Transverse colon (tissue), 4 donors: Measurements from ENCODE around the gene TRANK1. TPM values are rescaled to one million over a fixed set of nuclear protein-coding genes. Genes with fewer than 3 reads are reported as not detected.

Experiments used
- DNase-seq: peaks from one replicate; pipeline ENCODE4 v3.0.0-alpha.2; 2019
- H3K27ac ChIP-seq, 4 donors: fragments of 200-600 bp; sonication (generic); 2 replicates each; pipeline ENCODE4 v1.5.1; 2016 to 2018; ENCODE audit warnings: inconsistent platforms in 4 of 4
- H3K27me3 ChIP-seq: fragments of 200-600 bp; sonication (generic); 2 replicates; pipeline ENCODE4 v1.5.1; 2017; ENCODE audit warnings: inconsistent platforms
- H3K36me3 ChIP-seq, 4 donors: fragments of 200-600 bp; sonication (generic); 2 replicates each; pipeline ENCODE4 v1.5.1; 2017 to 2019; ENCODE audit warnings: inconsistent platforms in 4 of 4
- H3K4me1 ChIP-seq, 4 donors: fragments of 200-600 bp; sonication (generic); 2 replicates each; pipeline ENCODE4 v1.5.1; 2017 to 2020; ENCODE audit warnings: inconsistent platforms in 4 of 4
- H3K4me3 ChIP-seq, 4 donors: fragments of 200-600 bp; sonication (generic); 1 replicate in 1 of 4; 2 replicates in 3 of 4; pipeline versions ENCODE4 v1.5.1 to v1.6.1; 2017 to 2019; ENCODE audit warnings: inconsistent platforms in 4 of 4
- H3K9me3 ChIP-seq, 2 donors: fragments of 200-600 bp; sonication (generic); 2 replicates each; pipeline ENCODE4 v1.5.1; 2017 to 2019; ENCODE audit warnings: inconsistent platforms in 2 of 2
- EP300 ChIP-seq: sonication (generic); formaldehyde crosslinking; IDR thresholded peaks from one replicate; pipeline ENCODE4 v1.6.1; 2017; ENCODE audit warnings: antibody characterized with exemption, low read depth
- POLR2A ChIP-seq: fragments of 450-650 bp; IDR thresholded peaks from one replicate; pipeline ENCODE4 v1.6.1; 2016; ENCODE audit warnings: antibody characterized with exemption, mild to moderate bottlenecking, moderate library complexity
- POLR2AphosphoS5 ChIP-seq, 3 donors: sonication (generic); formaldehyde crosslinking; IDR thresholded peaks; one replicate each; pipeline ENCODE4 v1.6.1; 2016; ENCODE audit warnings: antibody characterized with exemption in 3 of 3
- WGBS, 2 donors: methylation state at CpG; one replicate each; pipeline ENCODE4 v1.1.5; 2018; ENCODE audit warnings: low coverage in 1 of 2; 5-methylcytosine and 5-hydroxymethylcytosine counted together
- in situ Hi-C, 4 donors: fragments of 200-750 bp; cut with MboI; loops; one replicate each; pipeline versions ENCODE4 v1.15.0 to v1.15.1; 2017; ENCODE audit warnings: low sequenced_read_pairs in 3 of 4, low pct_ligation_motif_present in 1 of 4, low pct_unique_long_range_greater_than_20kb in 1 of 4
- intact Hi-C: fragments of 100-400 bp; cut with DNase I; formaldehyde crosslinking; loops from one replicate; pipeline ENCODE4 v1.15.1; 2023; ENCODE audit warnings: low total_unique reads
- total RNA-seq, 4 donors: library from RNA; depleted of rRNA; stranded (reverse); fragments of >200 nt; gene quantifications; one replicate each; pipeline ENCODE4 v1.1.0, GENCODE V29; 2016
- TF ChIP-seq, protein P1 (sequence below), 5 experiments: fragments of 200-600 bp in 3 of 5; fragments of 450-650 bp in 2 of 5; sonication (generic) in 3 of 5; IDR thresholded peaks; 1 replicate in 2 of 5; 2 replicates in 3 of 5; pipeline ENCODE4 v1.5.1; 2016 to 2017; ENCODE audit warnings: antibody characterized with exemption in 5 of 5, inconsistent platforms in 3 of 5, mild to moderate bottlenecking in 2 of 5, moderate library complexity in 1 of 5

The TRANK1 gene
- total RNA-seq, 4 donors from 2014 or later: 91.5 to 179 (median 116) TPM

DNA sequence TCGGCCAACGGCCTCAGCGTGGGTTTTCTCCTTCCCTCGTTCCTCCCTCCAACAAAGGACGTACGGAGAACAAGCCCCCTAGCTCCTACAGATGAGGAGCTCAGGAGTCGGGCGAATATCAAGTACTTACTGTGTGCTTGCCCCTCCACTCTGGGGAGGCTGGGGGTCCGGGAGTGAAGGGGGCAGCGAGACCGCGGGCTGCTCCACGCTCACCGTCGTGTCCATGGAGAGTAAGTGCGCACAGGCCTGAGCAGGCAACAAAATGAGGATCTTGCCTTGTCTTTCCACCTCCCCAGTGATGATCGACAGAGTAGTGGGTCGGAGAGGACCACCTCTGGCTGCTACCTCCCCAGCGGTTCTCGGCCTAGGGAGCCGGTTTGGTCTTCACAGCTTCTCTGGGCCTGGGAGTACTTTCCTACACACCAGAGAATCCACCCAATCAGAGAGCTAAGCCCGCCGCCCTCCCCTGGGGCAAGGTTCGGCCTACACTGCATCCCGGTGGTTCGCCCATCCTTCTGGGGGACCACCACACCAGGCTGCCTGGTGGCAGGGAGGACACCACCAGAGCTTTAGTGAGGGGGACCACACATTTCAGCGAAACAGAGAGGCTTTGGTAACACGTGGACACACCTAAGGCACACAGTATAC, 603 bp upstream of the TRANK1 start:
- H3K4me3 ChIP-seq: peak overlapping the region in 3 of 4 donors; percentile 59 to 87 (median 80)
- in situ Hi-C loops: no loop called here
- H3K9me3 ChIP-seq: peaks cover 7 to 10% of the 10 kb centered on the region in 2 donors
- peaks cover 0 to 27% (median 21%) of the 10 kb centered on the region in 4 donors for H3K4me1 ChIP-seq
- no peak for TF ChIP-seq EP300
- TF ChIP-seq, protein P1, sequence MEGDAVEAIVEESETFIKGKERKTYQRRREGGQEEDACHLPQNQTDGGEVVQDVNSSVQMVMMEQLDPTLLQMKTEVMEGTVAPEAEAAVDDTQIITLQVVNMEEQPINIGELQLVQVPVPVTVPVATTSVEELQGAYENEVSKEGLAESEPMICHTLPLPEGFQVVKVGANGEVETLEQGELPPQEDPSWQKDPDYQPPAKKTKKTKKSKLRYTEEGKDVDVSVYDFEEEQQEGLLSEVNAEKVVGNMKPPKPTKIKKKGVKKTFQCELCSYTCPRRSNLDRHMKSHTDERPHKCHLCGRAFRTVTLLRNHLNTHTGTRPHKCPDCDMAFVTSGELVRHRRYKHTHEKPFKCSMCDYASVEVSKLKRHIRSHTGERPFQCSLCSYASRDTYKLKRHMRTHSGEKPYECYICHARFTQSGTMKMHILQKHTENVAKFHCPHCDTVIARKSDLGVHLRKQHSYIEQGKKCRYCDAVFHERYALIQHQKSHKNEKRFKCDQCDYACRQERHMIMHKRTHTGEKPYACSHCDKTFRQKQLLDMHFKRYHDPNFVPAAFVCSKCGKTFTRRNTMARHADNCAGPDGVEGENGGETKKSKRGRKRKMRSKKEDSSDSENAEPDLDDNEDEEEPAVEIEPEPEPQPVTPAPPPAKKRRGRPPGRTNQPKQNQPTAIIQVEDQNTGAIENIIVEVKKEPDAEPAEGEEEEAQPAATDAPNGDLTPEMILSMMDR (IDR thresholded peaks at IDR 0.05): no peak
- TF ChIP-seq POLR2AphosphoS5 (IDR thresholded peaks at IDR 0.05): no peak
- no peak for TF ChIP-seq POLR2A
- WGBS, 2 donors: 85 to 96% methylated on average over 11 to 27 of the region's 28 CpGs
- H3K36me3 ChIP-seq: no peaks in the 10 kb centered on the region
- peak overlapping the region in 3 of 4 donors; percentile 75 to 82 (median 76) for H3K27ac ChIP-seq
- H3K27me3 ChIP-seq: no peaks in the 10 kb centered on the region
- no peak for DNase-seq
- intact Hi-C loops: no loop called here

DNA sequence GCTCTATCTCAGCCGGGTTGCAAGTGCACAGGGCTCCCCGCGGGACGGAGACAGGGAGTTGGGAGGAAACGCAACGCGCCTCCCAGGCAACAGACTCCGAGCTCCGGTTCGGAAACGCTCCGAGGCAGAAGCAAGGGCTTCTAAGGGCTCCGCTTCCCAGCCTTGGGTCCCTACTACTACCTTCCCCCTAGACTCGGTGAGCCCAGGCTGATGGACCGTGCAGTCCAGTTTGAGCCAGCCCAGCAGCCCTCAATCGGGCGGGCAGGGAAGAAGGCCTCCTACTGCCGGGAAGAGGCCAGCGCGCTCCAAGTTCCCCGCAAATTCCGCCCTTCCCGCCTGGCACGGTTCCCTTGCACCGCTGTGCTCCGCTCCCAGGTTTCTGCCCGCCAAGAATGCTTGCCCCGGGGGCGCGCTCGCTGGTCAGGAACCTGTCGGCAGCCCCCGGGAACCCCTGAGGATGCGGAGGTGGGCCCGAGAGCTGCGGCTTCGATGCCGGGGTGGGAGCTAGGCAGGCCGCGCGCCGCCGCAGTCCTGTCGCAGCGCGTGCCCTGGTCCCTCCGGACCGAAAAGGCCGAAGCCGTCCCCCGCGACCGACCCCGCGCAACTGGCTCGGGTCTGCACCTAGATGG, 728 bp downstream of the TRANK1 start:
- Histone ChIP-seq H3K4me1 (peaks cover 0 to 27% (median 21%) of the 10 kb centered on the region in 4 donors), H3K27ac (peak overlapping the region; percentile 72 to 82 (median 76)), H3K9me3 (peaks cover 7 to 10% of the 10 kb centered on the region in 2 donors), H3K4me3 (peak overlapping the region; percentile 43 to 87 (median 70)), H3K27me3 (no peaks in the 10 kb centered on the region), H3K36me3 (no peaks in the 10 kb centered on the region)
- 0 to 1% methylated on average over 10 to 31 of the region's 56 CpGs for WGBS, 2 donors
- in situ Hi-C loops (no loop called here), intact Hi-C loops (no loop called here)
- peak; percentile 57 for DNase-seq
- TF ChIP-seq POLR2A: no peak
- TF ChIP-seq POLR2AphosphoS5 (IDR thresholded peaks at IDR 0.05): peak in 2 of 3 donors; percentile 13 to 16
- TF ChIP-seq, protein P1 (IDR thresholded peaks at IDR 0.05): peak in 1 of 5 experiments; percentile 7
- no peak for TF ChIP-seq EP300

DNA sequence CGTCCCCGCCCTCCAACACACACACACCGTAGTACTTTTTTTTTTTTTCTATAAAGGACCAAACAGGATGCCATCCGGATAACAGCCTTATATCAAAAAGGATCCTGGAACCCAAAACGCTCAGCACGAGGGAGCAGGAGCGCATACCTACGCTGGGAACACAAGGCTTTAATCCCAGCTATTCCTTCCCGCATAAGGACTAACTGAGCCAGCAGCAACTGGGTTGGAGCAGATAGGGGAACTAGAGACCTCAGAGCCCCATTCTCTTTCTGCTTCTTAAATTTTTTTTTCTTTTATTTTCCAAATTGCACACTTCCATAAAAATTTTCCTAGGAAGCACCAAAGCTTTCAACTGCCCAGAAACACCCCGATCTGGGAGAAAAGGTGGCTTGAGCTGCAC, 1.3 kb downstream of the TRANK1 start:
- no peak for DNase-seq
- 17 to 37% methylated on average over 1 to 10 of the region's 10 CpGs for WGBS, 2 donors
- intact Hi-C loops: no loop called here
- Histone ChIP-seq H3K27me3 (no peaks in the 10 kb centered on the region), H3K27ac (peak overlapping the region; percentile 72 to 82 (median 76)), H3K36me3 (no peaks in the 10 kb centered on the region), H3K9me3 (peaks cover 7 to 10% of the 10 kb centered on the region in 2 donors), H3K4me3 (peak overlapping the region; percentile 43 to 87 (median 70)), H3K4me1 (peaks cover 0 to 31% (median 21%) of the 10 kb centered on the region in 4 donors)
- TF ChIP-seq EP300 (no peak), POLR2AphosphoS5 (IDR thresholded peaks at IDR 0.05) (no peak)
- in situ Hi-C loops: no loop called here

DNA sequence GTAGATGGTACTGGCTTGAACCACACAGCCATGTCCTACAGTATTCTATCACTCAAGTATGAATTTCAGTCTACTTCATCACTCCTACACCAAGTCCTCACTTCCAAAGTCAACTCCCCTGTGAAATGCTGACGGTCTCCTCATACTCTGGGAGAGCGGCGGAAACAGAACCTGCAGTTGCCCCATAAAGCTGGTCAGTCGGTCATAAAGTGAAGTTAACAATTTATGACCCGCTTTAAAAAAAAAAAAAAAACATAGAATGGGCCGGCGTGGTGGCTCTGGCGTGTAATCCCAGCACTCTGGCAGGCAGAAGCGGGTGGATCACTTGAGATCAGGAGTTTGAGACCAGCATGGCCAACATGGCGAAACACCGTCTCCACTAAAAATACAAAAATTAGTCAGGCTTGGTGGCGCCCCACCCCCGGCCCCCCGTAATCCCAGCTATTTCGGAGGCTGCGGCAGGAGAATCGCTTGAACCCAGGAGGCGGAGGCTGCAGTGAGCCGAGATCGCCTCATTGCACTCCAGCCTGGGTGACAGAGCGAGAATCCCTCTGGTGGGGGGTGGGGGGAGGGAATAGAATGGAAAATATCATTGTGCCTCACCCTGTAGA, 2.1 kb downstream of the TRANK1 start:
- H3K9me3 ChIP-seq: peaks cover 3 to 5% of the 10 kb centered on the region in 2 donors
- TF ChIP-seq POLR2A: no peak
- TF ChIP-seq, protein P1 (IDR thresholded peaks at IDR 0.05): no peak
- no peak for TF ChIP-seq POLR2AphosphoS5 (IDR thresholded peaks at IDR 0.05)
- no peak for TF ChIP-seq EP300
- 88 to 89% methylated on average over 5 to 21 of the region's 21 CpGs for WGBS, 2 donors
- no peaks in the 10 kb centered on the region for H3K36me3 ChIP-seq
- intact Hi-C loops (no loop called here), in situ Hi-C loops (no loop called here)
- H3K27ac ChIP-seq: peak overlapping the region in 2 of 4 donors; percentile 37 to 39
- peaks cover 0 to 33% (median 23%) of the 10 kb centered on the region in 4 donors for H3K4me1 ChIP-seq
- DNase-seq: no peak
- no peaks in the 10 kb centered on the region for H3K27me3 ChIP-seq
- H3K4me3 ChIP-seq: peak overlapping the region in 1 of 4 donors; percentile 87
